Gastrocnemius medialis (tissue), 4 donors: Measurements from ENCODE around the gene FBXO46.

Experiments
- CTCF ChIP-seq, 5 experiments: fragments of 450-650 bp in 3 of 5; fragments of 200-600 bp in 2 of 5; sonication (generic) in 2 of 5; IDR thresholded peaks in 4 of 5; conservative IDR thresholded peaks in 1 of 5; 1 replicate in 4 of 5; 2 replicates in 1 of 5; pipeline ENCODE4 v1.5.1; 2016 to 2019; ENCODE audit warnings: antibody characterized with exemption in 5 of 5, mild to moderate bottlenecking in 3 of 5, moderate library complexity in 3 of 5
- POLR2A ChIP-seq, 2 donors: fragments of 450-650 bp; IDR thresholded peaks; one replicate each; pipeline ENCODE4 v1.6.1; 2017; ENCODE audit warnings: antibody characterized with exemption in 2 of 2, mild to moderate bottlenecking in 2 of 2, moderate library complexity in 2 of 2

- TF ChIP-seq CTCF (IDR thresholded peaks at IDR 0.05 in 4 of 5, conservative IDR thresholded peaks at IDR 0.05 in 1 of 5) (no peak), POLR2A (IDR thresholded peaks at IDR 0.05) (no peak)
Measured at GRCh38 chr19:45752639-45753038, 21.9 kb upstream of the FBXO46 start.
